Mammary epithelial cell (primary cell): ENCODE data around the gene CDKN2A.

Experiments
- CTCF ChIP-seq, 2 donors: IDR thresholded peaks in 1 of 2; conservative IDR thresholded peaks in 1 of 2; 2 replicates each; pipeline ENCODE4 v1.5.1; 2011 to 2012; ENCODE audit warnings: inconsistent platforms in 2 of 2, low read length in 2 of 2, mild to moderate bottlenecking in 2 of 2, control low read depth in 1 of 2, low read depth in 1 of 2; ENCODE audit not compliant: insufficient read depth in 1 of 2; ENCODE audit errors: extremely low read depth in 1 of 2
- EZH2 ChIP-seq: IDR thresholded peaks from 2 replicates; pipeline ENCODE4 v1.6.1; 2012; ENCODE audit warnings: low read length, inconsistent platforms, borderline replicate concordance

- TF ChIP-seq CTCF (conservative IDR thresholded peaks at IDR 0.05 in 1 of 2, IDR thresholded peaks at IDR 0.05 in 1 of 2; ENCODE audit: extremely low read depth in 1 of 2, insufficient read depth in 1 of 2, low read depth in 1 of 2, low read length in 2 of 2) (no peak), EZH2 (no peak)
Observed at GRCh38 chr9:22040760-22041159, 46.6 kb upstream of the CDKN2A start.
